Vagina (tissue), 2 donors: ENCODE results near the gene CHIT1.
A peak's percentile ranks its signal among the peaks of the same experiment; 100 is the strongest.

Source experiments
- POLR2AphosphoS5 ChIP-seq, 2 donors: sonication (generic); formaldehyde crosslinking; IDR thresholded peaks; one replicate each; pipeline ENCODE4 v1.9.0; 2017; ENCODE audit warnings: antibody characterized with exemption in 2 of 2, mild to moderate bottlenecking in 2 of 2, low read depth in 1 of 2; ENCODE audit not compliant: insufficient read depth in 1 of 2
- TF ChIP-seq, protein P1 (sequence below), 3 experiments: fragments of 450-650 bp in 2 of 3; fragments of 200-600 bp in 1 of 3; sonication (generic) in 1 of 3; IDR thresholded peaks; one replicate each; pipeline ENCODE4 v1.5.1; 2017 to 2019; ENCODE audit warnings: antibody characterized with exemption in 3 of 3, mild to moderate bottlenecking in 2 of 3, moderate library complexity in 2 of 3

DNA sequence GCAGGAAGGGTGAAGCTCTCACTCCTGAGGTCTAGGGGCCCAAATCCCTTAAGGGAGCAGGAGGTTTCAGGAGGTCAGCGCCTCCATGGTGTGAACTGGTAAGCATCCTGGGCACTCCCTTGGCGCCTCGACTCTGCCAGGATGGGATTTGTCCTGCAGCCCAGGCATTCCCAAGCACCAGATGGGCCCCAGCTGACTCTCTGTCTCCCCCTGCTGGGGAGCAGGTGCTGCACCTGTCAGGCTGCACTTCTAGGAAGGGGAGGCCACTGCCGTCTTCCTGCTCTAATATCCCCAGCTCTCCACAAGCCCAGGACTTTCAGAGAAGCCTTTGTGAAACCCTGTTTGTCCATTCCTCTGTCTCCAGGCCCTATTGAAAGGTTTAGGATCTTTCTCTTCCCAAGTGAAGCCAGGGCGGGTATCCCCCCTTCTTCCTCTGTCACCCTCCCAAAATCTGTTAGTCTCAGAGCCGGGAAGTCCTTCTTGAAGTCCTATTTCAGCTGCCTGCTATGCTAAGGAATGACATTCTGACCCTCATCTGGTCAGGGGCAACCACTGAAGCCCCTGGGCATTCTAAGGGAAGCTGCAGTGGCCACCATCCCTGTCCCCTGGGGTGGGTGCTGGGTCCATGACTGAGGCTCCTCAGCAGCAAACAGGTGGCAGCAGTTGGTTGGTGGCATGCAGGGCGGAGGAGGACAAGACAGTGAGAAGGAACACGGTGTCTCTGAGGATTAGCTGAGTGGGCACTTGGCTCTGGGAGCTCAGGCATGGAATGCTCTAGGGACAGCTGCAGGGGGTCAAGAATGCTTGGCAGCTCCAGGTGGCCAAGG is 57.1 kb downstream of the CHIT1 start:
- TF ChIP-seq, protein P1, sequence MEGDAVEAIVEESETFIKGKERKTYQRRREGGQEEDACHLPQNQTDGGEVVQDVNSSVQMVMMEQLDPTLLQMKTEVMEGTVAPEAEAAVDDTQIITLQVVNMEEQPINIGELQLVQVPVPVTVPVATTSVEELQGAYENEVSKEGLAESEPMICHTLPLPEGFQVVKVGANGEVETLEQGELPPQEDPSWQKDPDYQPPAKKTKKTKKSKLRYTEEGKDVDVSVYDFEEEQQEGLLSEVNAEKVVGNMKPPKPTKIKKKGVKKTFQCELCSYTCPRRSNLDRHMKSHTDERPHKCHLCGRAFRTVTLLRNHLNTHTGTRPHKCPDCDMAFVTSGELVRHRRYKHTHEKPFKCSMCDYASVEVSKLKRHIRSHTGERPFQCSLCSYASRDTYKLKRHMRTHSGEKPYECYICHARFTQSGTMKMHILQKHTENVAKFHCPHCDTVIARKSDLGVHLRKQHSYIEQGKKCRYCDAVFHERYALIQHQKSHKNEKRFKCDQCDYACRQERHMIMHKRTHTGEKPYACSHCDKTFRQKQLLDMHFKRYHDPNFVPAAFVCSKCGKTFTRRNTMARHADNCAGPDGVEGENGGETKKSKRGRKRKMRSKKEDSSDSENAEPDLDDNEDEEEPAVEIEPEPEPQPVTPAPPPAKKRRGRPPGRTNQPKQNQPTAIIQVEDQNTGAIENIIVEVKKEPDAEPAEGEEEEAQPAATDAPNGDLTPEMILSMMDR (IDR thresholded peaks at IDR 0.05) = peak in 2 of 3 experiments; percentile 38 to 43
- TF ChIP-seq POLR2AphosphoS5 (IDR thresholded peaks at IDR 0.05; ENCODE audit: insufficient read depth in 1 of 2, low read depth in 1 of 2) = no peak
